Tibial nerve (tissue), 4 donors: Measurements from ENCODE around the gene FSCB.

Experiments used
- EP300 ChIP-seq, 2 donors: sonication (generic); formaldehyde crosslinking; IDR thresholded peaks; one replicate each; pipeline ENCODE4 v1.6.1; 2017; ENCODE audit warnings: antibody characterized with exemption in 2 of 2, mild to moderate bottlenecking in 1 of 2
- POLR2A ChIP-seq, 2 donors: fragments of 450-650 bp; IDR thresholded peaks; one replicate each; pipeline ENCODE4 v1.6.1; 2017; ENCODE audit warnings: antibody characterized with exemption in 2 of 2, mild to moderate bottlenecking in 2 of 2, moderate library complexity in 2 of 2
- TF ChIP-seq, protein P1 (sequence below), 5 experiments: fragments of 200-600 bp in 3 of 5; fragments of 450-650 bp in 2 of 5; sonication (generic) in 3 of 5; IDR thresholded peaks; one replicate each; pipeline ENCODE4 v1.5.1; 2016 to 2019; ENCODE audit warnings: antibody characterized with exemption in 5 of 5, mild to moderate bottlenecking in 3 of 5, moderate library complexity in 2 of 5

DNA sequence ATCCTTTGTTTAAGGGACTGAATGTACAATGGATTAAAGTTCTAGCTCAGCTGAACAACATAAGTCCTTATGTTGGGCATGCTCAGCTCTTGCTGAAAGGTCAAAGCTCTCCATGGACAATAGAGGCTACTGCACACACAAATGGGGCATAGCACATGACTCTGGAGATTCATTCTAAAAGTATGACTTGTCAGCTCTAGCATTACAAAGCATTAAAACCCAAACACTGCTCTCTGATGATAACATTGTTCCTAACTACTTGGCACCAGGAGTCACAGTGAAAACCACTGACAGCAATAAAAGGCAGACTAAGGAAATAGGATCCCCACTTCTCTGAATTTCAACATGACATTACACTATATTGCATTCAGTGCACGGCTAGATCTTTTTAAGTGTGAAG lies 21.9 kb upstream of the FSCB start:
- TF ChIP-seq POLR2A (IDR thresholded peaks at IDR 0.05) (no peak), EP300 (IDR thresholded peaks at IDR 0.05) (peak; percentile 22 to 85)
- TF ChIP-seq, protein P1, sequence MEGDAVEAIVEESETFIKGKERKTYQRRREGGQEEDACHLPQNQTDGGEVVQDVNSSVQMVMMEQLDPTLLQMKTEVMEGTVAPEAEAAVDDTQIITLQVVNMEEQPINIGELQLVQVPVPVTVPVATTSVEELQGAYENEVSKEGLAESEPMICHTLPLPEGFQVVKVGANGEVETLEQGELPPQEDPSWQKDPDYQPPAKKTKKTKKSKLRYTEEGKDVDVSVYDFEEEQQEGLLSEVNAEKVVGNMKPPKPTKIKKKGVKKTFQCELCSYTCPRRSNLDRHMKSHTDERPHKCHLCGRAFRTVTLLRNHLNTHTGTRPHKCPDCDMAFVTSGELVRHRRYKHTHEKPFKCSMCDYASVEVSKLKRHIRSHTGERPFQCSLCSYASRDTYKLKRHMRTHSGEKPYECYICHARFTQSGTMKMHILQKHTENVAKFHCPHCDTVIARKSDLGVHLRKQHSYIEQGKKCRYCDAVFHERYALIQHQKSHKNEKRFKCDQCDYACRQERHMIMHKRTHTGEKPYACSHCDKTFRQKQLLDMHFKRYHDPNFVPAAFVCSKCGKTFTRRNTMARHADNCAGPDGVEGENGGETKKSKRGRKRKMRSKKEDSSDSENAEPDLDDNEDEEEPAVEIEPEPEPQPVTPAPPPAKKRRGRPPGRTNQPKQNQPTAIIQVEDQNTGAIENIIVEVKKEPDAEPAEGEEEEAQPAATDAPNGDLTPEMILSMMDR (IDR thresholded peaks at IDR 0.05) = no peak
